HG02884 (cell line): ENCODE results near the gene TGFB2.
"Not testable (repeated sequence)": the region's sequence is repeated elsewhere in the genome, so short reads cannot be mapped to it uniquely, and the experiment has no call there.

Experiments
- ATAC-seq: cut with Tn5 transposase; IDR thresholded peaks from one replicate; pipeline ENCODE4 v1.9.1; 2021; ENCODE audit warnings: mild to moderate bottlenecking, moderate library complexity; ENCODE audit not compliant: unreplicated experiment

The TGFB2 gene

DNA sequence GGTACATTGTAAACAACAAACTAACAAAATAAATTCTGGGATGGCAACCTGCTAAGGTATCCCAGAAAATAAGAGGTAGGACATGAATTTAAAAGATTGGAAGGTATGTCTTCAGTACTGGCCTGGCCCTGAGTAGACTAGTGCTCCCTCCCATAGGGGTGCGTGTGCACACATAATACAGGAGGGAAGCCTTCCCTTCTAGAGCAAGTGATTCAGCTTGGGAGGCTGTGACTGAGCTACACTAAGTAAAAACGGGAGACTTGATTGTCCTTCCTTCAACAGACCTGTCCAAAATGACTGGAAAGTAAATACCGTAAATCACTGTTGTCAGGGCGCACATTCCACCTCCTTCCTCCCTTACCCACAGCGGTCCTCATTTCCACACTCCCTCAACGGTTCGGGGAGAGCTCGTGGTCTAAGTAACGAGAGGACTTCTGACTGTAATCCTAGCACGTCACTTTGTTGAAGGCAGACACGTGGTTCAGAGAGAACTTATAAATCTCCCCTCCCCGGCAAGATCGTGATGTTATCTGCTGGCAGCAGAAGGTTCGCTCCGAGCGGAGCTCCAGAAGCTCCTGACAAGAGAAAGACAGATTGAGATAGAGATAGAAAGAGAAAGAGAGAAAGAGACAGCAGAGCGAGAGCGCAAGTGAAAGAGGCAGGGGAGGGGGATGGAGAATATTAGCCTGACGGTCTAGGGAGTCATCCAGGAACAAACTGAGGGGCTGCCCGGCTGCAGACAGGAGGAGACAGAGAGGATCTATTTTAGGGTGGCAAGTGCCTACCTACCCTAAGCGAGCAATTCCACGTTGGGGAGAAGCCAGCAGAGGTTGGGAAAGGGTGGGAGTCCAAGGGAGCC is at the start of gene TGFB2:
TSS of gene TGFB2 (plus strand) at position 523 of the 859 bp plus-strand sequence. CDS start 1,366 bp downstream, outside the sequence.
- ATAC-seq: peak; percentile 27

DNA sequence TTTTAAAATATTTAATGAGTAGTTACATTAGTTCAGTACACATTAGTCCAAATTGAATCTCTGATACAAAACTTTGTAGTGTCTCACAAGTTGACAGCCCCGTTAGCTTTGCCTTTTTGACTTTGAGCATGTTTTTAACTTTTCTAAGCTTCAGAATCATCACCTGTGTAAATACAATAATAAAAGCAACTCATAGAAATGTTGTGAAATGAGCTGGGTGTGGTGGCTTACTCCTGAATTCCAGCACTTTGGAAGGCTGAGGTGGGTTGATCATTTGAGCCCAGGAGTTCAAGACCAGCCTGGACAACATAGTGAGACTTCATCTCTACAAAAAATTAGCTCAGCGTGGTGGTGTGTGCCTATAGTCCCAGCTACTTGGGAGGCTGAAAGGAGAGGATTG is 49.0 kb upstream of the TGFB2 start:
- ATAC-seq: no peak

DNA sequence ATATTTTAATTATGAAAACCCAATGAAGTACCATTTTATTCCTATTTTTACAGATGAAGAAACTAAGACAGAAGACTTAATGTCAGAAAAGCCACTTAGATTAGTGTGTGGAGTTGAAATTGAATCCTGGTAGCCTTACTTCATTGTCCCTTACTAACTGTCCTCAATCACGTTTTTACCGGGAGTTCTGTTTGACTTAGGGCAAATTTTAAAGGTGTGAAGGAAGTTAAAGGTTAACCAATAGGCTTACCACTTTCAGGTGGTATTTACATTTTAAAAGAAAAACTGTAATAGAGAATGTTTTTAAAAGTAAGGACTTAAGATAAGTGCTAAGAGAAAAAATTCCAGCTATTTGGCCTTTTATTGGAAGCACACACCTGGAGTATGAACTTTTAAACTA is 47.7 kb upstream of the TGFB2 start:
- ATAC-seq: no peak

GRCh38 chr1:218297867-218298266 is 47.3 kb upstream of the TGFB2 start:
- no peak for ATAC-seq

DNA sequence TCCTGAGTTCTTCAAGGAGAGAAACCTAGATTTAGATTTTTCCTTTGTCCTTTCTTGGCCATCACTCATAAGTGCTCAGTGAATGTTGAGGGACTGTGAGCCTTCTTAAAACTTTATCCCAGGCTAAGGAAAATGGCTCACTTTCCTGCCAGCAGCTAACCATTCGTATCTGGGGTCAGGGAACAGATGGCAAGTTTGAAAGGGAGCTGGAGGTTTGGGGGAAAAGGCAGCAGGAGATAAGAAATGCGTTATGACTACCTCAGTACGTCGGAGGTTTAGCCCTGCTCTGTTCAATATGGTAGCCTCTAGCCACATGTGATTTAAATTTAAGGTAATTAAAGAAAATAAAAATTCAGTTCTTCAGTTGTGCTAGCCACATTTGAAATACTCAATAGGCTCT is 46.7 kb upstream of the TGFB2 start:
- ATAC-seq: no peak

- ATAC-seq: peak; percentile 55
Observed at GRCh38 chr1:218299416-218299815, 45.7 kb upstream of the TGFB2 start.

DNA sequence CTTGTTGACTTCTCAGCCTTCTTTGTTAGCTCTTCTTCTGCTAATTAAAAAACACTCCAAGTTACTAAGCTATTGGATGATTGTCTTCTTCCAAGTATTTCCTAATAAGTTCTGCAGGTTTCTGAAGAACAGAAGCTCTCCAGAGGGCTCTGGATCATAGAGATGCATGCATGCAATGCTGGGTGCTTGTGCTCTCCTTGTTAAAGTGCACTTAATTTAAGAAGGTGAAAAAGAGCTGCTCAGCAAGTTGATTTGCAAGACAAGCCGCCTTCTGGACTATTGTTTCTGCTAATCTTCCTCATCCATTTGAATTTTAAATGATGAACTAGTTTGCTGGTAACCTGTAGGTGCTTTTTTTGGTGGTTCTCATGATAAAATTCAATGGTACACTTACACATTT is 43.9 kb upstream of the TGFB2 start:
- no peak for ATAC-seq

- no peak for ATAC-seq
Observed at GRCh38 chr1:218302155-218302554, 43.0 kb upstream of the TGFB2 start.

DNA sequence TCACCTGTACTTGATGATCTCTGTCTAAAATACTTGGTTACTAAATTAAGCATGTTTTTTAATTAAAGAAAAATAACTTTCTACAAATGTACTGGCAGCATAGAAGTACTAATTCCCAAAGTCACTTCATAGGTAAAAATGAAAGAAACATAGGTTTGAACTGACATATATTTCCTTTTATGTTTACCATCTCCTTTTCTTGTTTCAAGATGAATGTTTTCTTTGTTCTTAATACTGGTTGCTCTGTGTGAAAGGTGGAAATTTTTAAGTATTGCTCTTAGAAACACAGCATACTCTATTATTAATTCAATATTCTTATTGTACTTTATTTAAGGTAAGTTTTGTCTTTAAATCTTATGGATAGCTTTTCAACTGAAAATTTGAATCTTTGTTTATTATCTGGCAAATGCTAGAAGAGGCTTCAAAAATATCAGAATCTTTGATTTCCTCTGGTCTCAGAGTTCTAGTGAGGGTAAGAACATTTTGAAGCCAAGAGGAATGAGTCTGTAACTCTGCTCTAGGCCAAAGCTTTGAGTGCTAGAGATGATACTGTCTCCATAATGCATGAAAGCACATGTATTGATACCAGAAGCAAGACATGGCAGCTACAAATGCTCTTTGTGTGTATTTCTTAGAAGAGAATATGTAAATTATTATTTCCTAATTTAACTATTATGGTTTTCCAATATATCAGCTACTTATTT is 41.8 kb upstream of the TGFB2 start:
- no peak for ATAC-seq

DNA sequence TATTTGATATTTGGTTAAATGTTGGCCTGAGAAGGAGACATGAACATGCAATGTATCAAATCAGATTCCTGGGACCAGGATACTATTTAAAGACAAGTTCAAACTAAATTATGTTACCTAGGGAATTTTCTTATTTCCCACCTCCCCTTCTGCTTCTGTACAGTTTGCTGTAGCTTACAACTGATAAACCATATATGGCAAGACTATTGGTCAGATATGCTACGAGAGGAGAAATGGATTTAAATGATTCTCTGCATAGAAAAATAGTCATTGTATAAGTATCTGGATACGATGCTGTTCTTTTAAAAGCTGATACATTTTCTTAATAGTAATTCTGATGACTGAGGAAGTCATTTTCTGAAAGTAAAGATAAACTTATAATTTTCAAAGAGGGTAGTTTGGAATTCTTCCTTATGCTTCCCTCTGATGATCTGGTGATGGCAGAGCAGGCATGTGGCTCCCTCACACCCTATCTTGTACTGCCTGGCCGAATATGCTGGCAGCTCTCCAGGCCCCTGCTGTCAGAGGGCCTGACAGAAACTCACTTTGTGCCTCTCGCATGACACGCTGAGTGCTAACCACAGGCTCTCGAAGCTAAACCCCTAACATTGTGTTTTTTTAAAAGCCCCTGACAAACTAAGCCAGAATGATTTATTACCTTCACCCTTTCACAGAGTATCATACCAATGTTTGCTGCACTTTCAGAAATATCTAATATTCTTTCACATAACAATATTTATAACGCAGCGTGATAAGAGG is 40.7 kb upstream of the TGFB2 start:
- ATAC-seq: peak; percentile 61

DNA sequence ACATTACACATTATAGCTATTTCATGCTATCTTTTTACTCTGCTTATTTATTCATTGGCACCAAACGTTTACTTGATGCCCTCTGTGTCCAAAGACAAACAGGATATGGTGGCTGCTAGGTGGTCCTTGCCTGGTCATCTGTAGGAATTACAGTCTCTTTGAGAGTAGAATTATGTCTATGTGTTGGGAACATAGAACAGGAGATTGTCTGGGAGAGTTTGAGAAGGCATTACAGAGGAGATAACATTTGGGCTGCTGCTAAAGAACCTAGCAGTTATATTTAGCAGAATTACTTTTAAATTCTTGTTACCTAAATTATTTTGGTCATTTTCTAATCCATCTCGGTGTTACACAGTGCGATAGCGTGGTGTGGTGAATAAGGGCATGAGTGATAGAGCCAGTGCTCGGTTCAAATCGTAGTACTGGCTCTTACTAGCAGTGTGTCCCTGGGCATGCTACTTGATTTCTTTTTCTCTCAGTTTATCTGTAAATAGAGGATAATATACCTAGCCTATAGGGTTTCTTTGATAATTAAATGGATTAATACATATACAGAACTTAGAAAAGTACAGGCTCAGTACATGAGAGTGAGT is 39.6 kb upstream of the TGFB2 start:
- ATAC-seq: no peak

DNA sequence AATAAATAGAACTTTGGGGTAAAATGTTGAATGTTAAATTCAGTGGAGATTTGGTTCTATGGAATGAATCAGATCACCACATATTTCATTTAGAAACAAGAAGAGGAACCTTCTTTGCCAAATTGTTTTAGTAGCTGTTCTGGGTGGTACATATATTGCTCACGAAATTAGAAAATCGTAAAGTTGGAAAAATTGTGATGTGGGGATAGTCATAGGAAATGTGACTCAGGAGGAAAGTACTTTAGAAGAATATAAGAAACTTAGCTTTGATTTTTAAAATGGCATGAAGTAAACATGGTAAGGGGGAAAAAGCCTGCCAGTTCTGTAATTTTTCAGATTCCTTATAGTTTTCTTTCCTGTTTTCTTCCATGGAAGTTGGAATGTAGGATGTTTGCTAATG is 32.6 kb upstream of the TGFB2 start:
- no peak for ATAC-seq

- ATAC-seq: no peak
Observed at GRCh38 chr1:218314316-218314715, 30.8 kb upstream of the TGFB2 start.

DNA sequence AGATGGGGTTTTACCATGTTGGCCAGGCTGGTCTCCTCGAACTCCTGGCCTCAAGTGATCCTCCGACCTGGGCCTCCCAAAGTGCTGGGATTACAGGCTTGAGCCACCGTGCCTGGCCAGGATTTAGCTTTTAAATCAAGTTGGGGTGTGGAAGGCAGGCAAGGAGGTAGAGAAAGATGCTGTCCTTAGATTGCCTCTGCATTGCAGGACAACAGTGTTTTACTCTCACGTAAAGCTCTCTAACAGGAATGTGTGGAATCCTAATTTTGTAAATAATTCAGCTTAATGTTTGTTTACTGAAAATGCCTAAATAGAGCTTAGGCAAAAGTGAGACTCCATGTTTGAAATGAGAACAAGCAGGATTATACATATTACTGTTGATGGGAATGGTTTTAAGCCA is 29.5 kb upstream of the TGFB2 start:
- no peak for ATAC-seq

GRCh38 chr1:218317061-218317460 is 28.1 kb upstream of the TGFB2 start:
- ATAC-seq: no peak

GRCh38 chr1:218320182-218320581 is 25.0 kb upstream of the TGFB2 start:
- not testable (repeated sequence) for ATAC-seq

GRCh38 chr1:218322762-218323161 is 22.4 kb upstream of the TGFB2 start:
- no peak for ATAC-seq

- no peak for ATAC-seq
Observed at GRCh38 chr1:218323568-218324225, 21.4 kb upstream of the TGFB2 start.

DNA sequence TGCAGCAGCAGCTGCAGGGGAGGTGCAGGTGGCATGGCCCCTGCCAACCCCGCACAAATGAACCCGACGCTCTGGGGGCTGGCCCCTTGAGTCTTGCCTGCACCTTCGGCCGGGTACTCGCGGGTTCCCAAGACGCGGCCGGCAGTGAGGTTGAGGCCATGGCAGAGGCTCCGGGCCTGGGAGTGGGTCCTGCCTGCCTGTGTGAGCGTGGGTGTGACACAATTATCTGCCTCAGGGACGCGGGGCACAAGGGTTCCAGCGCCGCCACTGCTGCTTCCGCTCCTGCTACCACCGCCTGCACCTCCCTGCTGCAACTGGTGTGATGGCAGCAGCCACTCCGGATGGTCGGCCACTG is 20.9 kb upstream of the TGFB2 start:
- no peak for ATAC-seq

- no peak for ATAC-seq
Observed at GRCh38 chr1:218328769-218329168, 16.4 kb upstream of the TGFB2 start.
